Transverse colon (tissue), 4 donors: ENCODE measurements around the gene SHMT1.
"Not testable (repeated sequence)": the region's sequence is repeated elsewhere in the genome, so short reads cannot be mapped to it uniquely, and the experiment has no call there.

Experiments
- CTCF ChIP-seq, 5 experiments: fragments of 200-600 bp in 3 of 5; fragments of 450-650 bp in 2 of 5; sonication (generic) in 3 of 5; IDR thresholded peaks; 1 replicate in 2 of 5; 2 replicates in 3 of 5; pipeline ENCODE4 v1.5.1; 2016 to 2017; ENCODE audit warnings: antibody characterized with exemption in 5 of 5, inconsistent platforms in 3 of 5, mild to moderate bottlenecking in 2 of 5, moderate library complexity in 1 of 5
- EP300 ChIP-seq: sonication (generic); formaldehyde crosslinking; IDR thresholded peaks from one replicate; pipeline ENCODE4 v1.6.1; 2017; ENCODE audit warnings: antibody characterized with exemption, low read depth
- POLR2A ChIP-seq: fragments of 450-650 bp; IDR thresholded peaks from one replicate; pipeline ENCODE4 v1.6.1; 2016; ENCODE audit warnings: antibody characterized with exemption, mild to moderate bottlenecking, moderate library complexity
- POLR2AphosphoS5 ChIP-seq, 3 donors: sonication (generic); formaldehyde crosslinking; IDR thresholded peaks; one replicate each; pipeline ENCODE4 v1.6.1; 2016; ENCODE audit warnings: antibody characterized with exemption in 3 of 3

DNA sequence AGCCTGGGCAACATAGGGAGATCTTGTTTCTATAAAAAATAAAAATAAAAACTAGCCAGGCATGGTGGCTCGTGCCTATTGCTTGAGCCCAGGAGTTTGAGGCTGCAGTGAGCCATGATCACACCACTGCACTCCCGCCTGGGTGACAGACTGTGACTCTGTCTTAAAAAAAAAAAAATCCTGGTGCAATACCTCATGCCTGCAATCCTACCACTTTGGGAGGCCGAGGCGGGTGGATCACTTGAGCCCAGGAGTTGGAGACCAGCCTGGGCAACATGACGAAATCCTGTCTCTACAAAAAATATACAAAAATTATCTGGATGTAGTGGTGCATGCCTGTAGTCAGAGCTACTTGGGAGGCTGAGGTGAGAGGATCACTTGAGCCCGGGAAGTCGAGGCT, 20.9 kb upstream of the SHMT1 start:
- not testable (repeated sequence) for TF ChIP-seq CTCF (IDR thresholded peaks at IDR 0.05); POLR2A; EP300; POLR2AphosphoS5 (IDR thresholded peaks at IDR 0.05)
